G401 (cell line): ENCODE measurements around the gene ING5. TPM values are rescaled to one million over a fixed set of nuclear protein-coding genes. Genes with fewer than 3 reads are reported as not detected.
A peak's percentile ranks its signal among the peaks of the same experiment; 100 is the strongest.

Experiments
- DNase-seq: peaks from one replicate; pipeline ENCODE4 v3.0.0-alpha.2; 2015; ENCODE audit warnings: low spot score
- in situ Hi-C: cut with HindIII; loops from 2 replicates; pipeline ENCODE4 v1.10.0; 2016; ENCODE audit warnings: low sequenced_read_pairs, mixed read lengths
- total RNA-seq: library from RNA; depleted of rRNA; stranded (reverse); fragments of >200 nt; shearing (Covaris generic); gene quantifications from 2 replicates; pipeline ENCODE4 v1.2.3, GENCODE V29; 2014

ING5 gene
- total RNA-seq, 1 experiment from 2014 or later, result 65.8 TPM

- in situ Hi-C loops, result no loop called here
- DNase-seq, result no peak
Observed at GRCh38 chr2:241671457-241672240, 30.2 kb upstream of the ING5 start.

- in situ Hi-C loops, result no loop called here
- DNase-seq, result no peak
Observed at GRCh38 chr2:241672243-241673188, 29.3 kb upstream of the ING5 start.

GRCh38 chr2:241673189-241673663 is 28.6 kb upstream of the ING5 start:
- in situ Hi-C loops, result no loop called here
- DNase-seq, result no peak

- in situ Hi-C loops, result no loop called here
- peak; percentile 89 for DNase-seq
Observed at GRCh38 chr2:241673797-241674725, 27.8 kb upstream of the ING5 start.

GRCh38 chr2:241675885-241676284 is 26.0 kb upstream of the ING5 start:
- peak; percentile 38 for DNase-seq
- in situ Hi-C loops, result no loop called here

- in situ Hi-C loops, result no loop called here
- DNase-seq, result no peak
Observed at GRCh38 chr2:241676665-241677064, 25.2 kb upstream of the ING5 start.

GRCh38 chr2:241677392-241677791 is 24.4 kb upstream of the ING5 start:
- in situ Hi-C loops, result no loop called here

GRCh38 chr2:241678307-241678706 is 23.5 kb upstream of the ING5 start:
- in situ Hi-C loops, result no loop called here

More at GRCh38 chr2:241677392-241677791, 24.4 kb upstream of the ING5 start:
- DNase-seq, result no peak

GRCh38 chr2:241678784-241679540 is 22.9 kb upstream of the ING5 start:
- in situ Hi-C loops, result no loop called here
- no peak for DNase-seq

More at GRCh38 chr2:241678307-241678706, 23.5 kb upstream of the ING5 start:
- DNase-seq, result no peak

- in situ Hi-C loops, result no loop called here
- no peak for DNase-seq
Observed at GRCh38 chr2:241680044-241680443, 21.8 kb upstream of the ING5 start.

- in situ Hi-C loops, result no loop called here
- no peak for DNase-seq
Observed at GRCh38 chr2:241680827-241681599, 20.8 kb upstream of the ING5 start.

- in situ Hi-C loops, result no loop called here
- DNase-seq, result no peak
Observed at GRCh38 chr2:241686324-241686649, 15.6 kb upstream of the ING5 start.

- in situ Hi-C loops, result no loop called here
- DNase-seq, result peak; percentile 96
Observed at GRCh38 chr2:241686650-241687425, 15.0 kb upstream of the ING5 start, which contains the start of gene DTYMK. TSS of gene DTYMK (minus strand) at chr2:241686815. CDS start at chr2:241686783, 32 bp downstream.

GRCh38 chr2:241689306-241689705 is 12.5 kb upstream of the ING5 start:
- in situ Hi-C loops, result no loop called here
- DNase-seq, result no peak

- in situ Hi-C loops, result no loop called here
- no peak for DNase-seq
Observed at GRCh38 chr2:241690202-241690717, 11.6 kb upstream of the ING5 start.

GRCh38 chr2:241692448-241692847 is 9.4 kb upstream of the ING5 start:
- DNase-seq, result no peak
- in situ Hi-C loops, result no loop called here

- no peak for DNase-seq
- in situ Hi-C loops, result no loop called here
Observed at GRCh38 chr2:241695651-241696050, 6.2 kb upstream of the ING5 start.
